22Rv1 (cell line): Measurements from ENCODE around the gene TMEM165.

Source experiments
- CTCF ChIP-seq: fragments of 450-650 bp; IDR thresholded peaks from 2 replicates; pipeline ENCODE4 v1.5.1; 2017; ENCODE audit warnings: mild to moderate bottlenecking
- ZFX ChIP-seq: fragments of 450-650 bp; IDR thresholded peaks from 2 replicates; pipeline ENCODE4 v1.6.1; 2017; ENCODE audit warnings: antibody characterized with exemption, borderline replicate concordance

GRCh38 chr4:55399581-55399980, 3.8 kb downstream of the TMEM165 start:
- no peak for TF ChIP-seq CTCF
- TF ChIP-seq ZFX = no peak
